A673 (cell line): Measurements from ENCODE around the gene PAPOLB. TPM values are rescaled to one million over a fixed set of nuclear protein-coding genes. Genes with fewer than 3 reads are reported as not detected.

Source experiments
- BruUV-seq: library from RNA; stranded (reverse); fragments of 400-500 nt; replicated peaks from 2 replicates; lab custom pipeline; 2021; lab: Mats Ljungman, UMichigan
- CTCF ChIA-PET: fragments of 300-600 bp; sonication (Branson Sonifier 250); formaldehyde crosslinking; loops from one replicate; lab custom pipeline; 2022; ENCODE audit warnings: antibody characterized with exemption; lab: Charles Lee
- POLR2A ChIA-PET: fragments of 300-600 bp; sonication (Branson Sonifier 250); formaldehyde crosslinking; loops from one replicate; lab custom pipeline; 2022; ENCODE audit warnings: antibody characterized with exemption; ENCODE audit not compliant: low non-redundant PET; lab: Charles Lee
- DNase-seq: peaks from one replicate; pipeline ENCODE4 v3.0.0-alpha.2; 2015; ENCODE audit warnings: low spot score
- H3K27ac ChIP-seq: fragments of 200-600 bp; sonication (generic); 2 replicates; pipeline ENCODE4 v1.5.1; 2016; ENCODE audit warnings: mixed run types, low read depth, mild to moderate bottlenecking, mixed read lengths, antibody characterized with exemption, low read length; ENCODE audit not compliant: poor library complexity, severe bottlenecking
- H3K27me3 ChIP-seq: fragments of 200-600 bp; sonication (generic); replicated peaks from 2 replicates; pipeline ENCODE4 v1.6.1; 2017; ENCODE audit warnings: mixed run types, low read depth, mild to moderate bottlenecking, mixed read lengths, antibody characterized with exemption, low read length; ENCODE audit not compliant: insufficient read depth, poor library complexity
- H3K36me3 ChIP-seq: fragments of 200-600 bp; sonication (generic); 2 replicates; pipeline ENCODE4 v1.6.1; 2016; ENCODE audit warnings: mixed run types, mild to moderate bottlenecking, mixed read lengths, antibody characterized with exemption, low read length; ENCODE audit not compliant: insufficient read depth, poor library complexity, severe bottlenecking
- H3K4me1 ChIP-seq: fragments of 200-600 bp; sonication (generic); 2 replicates; pipeline ENCODE4 v1.6.1; 2017; ENCODE audit warnings: mixed run types, mild to moderate bottlenecking, mixed read lengths, antibody characterized with exemption, low read length; ENCODE audit not compliant: insufficient read depth, poor library complexity, severe bottlenecking
- H3K4me3 ChIP-seq: fragments of 200-600 bp; sonication (generic); 2 replicates; pipeline ENCODE4 v1.5.1; 2016; ENCODE audit warnings: low read depth, mixed run types, mild to moderate bottlenecking, mixed read lengths, low read length; ENCODE audit not compliant: poor library complexity, severe bottlenecking
- H3K9me3 ChIP-seq: fragments of 200-600 bp; sonication (generic); 2 replicates; pipeline ENCODE4 v1.6.1; 2016; ENCODE audit warnings: mixed run types, low read depth, mild to moderate bottlenecking, mixed read lengths, antibody characterized with exemption, low read length; ENCODE audit not compliant: poor library complexity, severe bottlenecking
- EZH2 ChIP-seq: fragments of 200-600 bp; sonication (generic); IDR thresholded peaks from 2 replicates; pipeline ENCODE4 v1.6.1; 2017; ENCODE audit warnings: borderline replicate concordance, low read depth, mild to moderate bottlenecking, mixed read lengths, antibody characterized with exemption, low read length; ENCODE audit not compliant: poor library complexity, severe bottlenecking
- intact Hi-C: fragments of 100-400 bp; cut with micrococcal nuclease; formaldehyde crosslinking; loops from one replicate; pipeline ENCODE4 v1.10.0; 2022; ENCODE audit not compliant: unreplicated experiment
- total RNA-seq: library from RNA; stranded (reverse); gene quantifications from 2 replicates; pipeline ENCODE4 v1.2.3, GENCODE V29; 2021
- TF ChIP-seq, protein P1 (sequence below): fragments of 300-800, 200-600 bp; sonication (generic); conservative IDR thresholded peaks from 2 replicates; pipeline ENCODE4 v1.5.1; 2017; ENCODE audit warnings: low read depth, mild to moderate bottlenecking, antibody characterized with exemption, low read length, moderate library complexity, mixed read lengths

Gene PAPOLB
- total RNA-seq, 1 experiment from 2014 or later = 0.17 TPM

GRCh38 chr7:4861227-4861626 is 603 bp downstream of the PAPOLB start:
- Histone ChIP-seq H3K4me3 (no peak overlapping the region), H3K9me3 (no peaks in the 10 kb centered on the region), H3K27me3 (no peaks in the 10 kb centered on the region), H3K4me1 (no peaks in the 10 kb centered on the region), H3K27ac (no peak overlapping the region), H3K36me3 (no peaks in the 10 kb centered on the region)
- CTCF ChIA-PET = no interaction called here
- TF ChIP-seq EZH2 = no peak
- TF ChIP-seq, protein P1, sequence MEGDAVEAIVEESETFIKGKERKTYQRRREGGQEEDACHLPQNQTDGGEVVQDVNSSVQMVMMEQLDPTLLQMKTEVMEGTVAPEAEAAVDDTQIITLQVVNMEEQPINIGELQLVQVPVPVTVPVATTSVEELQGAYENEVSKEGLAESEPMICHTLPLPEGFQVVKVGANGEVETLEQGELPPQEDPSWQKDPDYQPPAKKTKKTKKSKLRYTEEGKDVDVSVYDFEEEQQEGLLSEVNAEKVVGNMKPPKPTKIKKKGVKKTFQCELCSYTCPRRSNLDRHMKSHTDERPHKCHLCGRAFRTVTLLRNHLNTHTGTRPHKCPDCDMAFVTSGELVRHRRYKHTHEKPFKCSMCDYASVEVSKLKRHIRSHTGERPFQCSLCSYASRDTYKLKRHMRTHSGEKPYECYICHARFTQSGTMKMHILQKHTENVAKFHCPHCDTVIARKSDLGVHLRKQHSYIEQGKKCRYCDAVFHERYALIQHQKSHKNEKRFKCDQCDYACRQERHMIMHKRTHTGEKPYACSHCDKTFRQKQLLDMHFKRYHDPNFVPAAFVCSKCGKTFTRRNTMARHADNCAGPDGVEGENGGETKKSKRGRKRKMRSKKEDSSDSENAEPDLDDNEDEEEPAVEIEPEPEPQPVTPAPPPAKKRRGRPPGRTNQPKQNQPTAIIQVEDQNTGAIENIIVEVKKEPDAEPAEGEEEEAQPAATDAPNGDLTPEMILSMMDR = no peak
- POLR2A ChIA-PET = no interaction called here
- no peak for DNase-seq
- no TSS peak for BruUV-seq
- intact Hi-C loops = no loop called here

GRCh38 chr7:4857189-4857588 is 4.6 kb downstream of the PAPOLB start:
- Histone ChIP-seq H3K4me3 (no peak overlapping the region), H3K9me3 (no peaks in the 10 kb centered on the region), H3K27me3 (no peaks in the 10 kb centered on the region), H3K36me3 (no peaks in the 10 kb centered on the region), H3K27ac (no peak overlapping the region), H3K4me1 (no peaks in the 10 kb centered on the region)
- no peak for DNase-seq
- ChIA-PET POLR2A (no interaction called here), CTCF (interaction anchor here (0.6 kb wide), 1 partner anchor 11 kb away, joined by 7 read pairs; no protein-coding TSS in a partner anchor)
- BruUV-seq = no TSS peak
- TF ChIP-seq, protein P1 = no peak
- TF ChIP-seq EZH2 = no peak
- intact Hi-C loops = no loop called here

- Histone ChIP-seq H3K27me3 (no peaks in the 10 kb centered on the region), H3K27ac (no peak overlapping the region), H3K4me3 (no peak overlapping the region), H3K36me3 (no peaks in the 10 kb centered on the region), H3K4me1 (no peaks in the 10 kb centered on the region), H3K9me3 (no peaks in the 10 kb centered on the region)
- ChIA-PET CTCF (interaction anchor here (0.6 kb wide), 1 partner anchor 11 kb away, joined by 7 read pairs; no protein-coding TSS in a partner anchor), POLR2A (no interaction called here)
- no TSS peak for BruUV-seq
- intact Hi-C loops = no loop called here
- DNase-seq = no peak
- TF ChIP-seq, protein P1 = no peak
- no peak for TF ChIP-seq EZH2
Observed at GRCh38 chr7:4856336-4857057, 5.3 kb downstream of the PAPOLB start.
